Renal cortical epithelial cell (primary cell): ENCODE measurements around the gene PODNL1. TPM values are rescaled to one million over a fixed set of nuclear protein-coding genes. Genes with fewer than 3 reads are reported as not detected.
"Not testable (repeated sequence)": the region's sequence is repeated elsewhere in the genome, so short reads cannot be mapped to it uniquely, and the experiment has no call there.

ENCODE experiments used
- DNase-seq: peaks from one replicate; pipeline ENCODE4 v3.0.0-alpha.2; 2011; ENCODE audit warnings: low read depth
- total RNA-seq: library from RNA; depleted of rRNA; stranded (reverse); fragments of >200 nt; gene quantifications from 2 replicates; pipeline ENCODE4 v1.2.3, GENCODE V29; 2014

PODNL1 gene
- total RNA-seq, 1 donor from 2014 or later, result 0.89 TPM

- DNase-seq, result no peak
Observed at GRCh38 chr19:13972368-13973155, 34.3 kb upstream of the PODNL1 start.

GRCh38 chr19:13971868-13972267 is 33.7 kb upstream of the PODNL1 start:
- DNase-seq, result not testable (repeated sequence)

GRCh38 chr19:13969897-13970296 is 31.7 kb upstream of the PODNL1 start:
- no peak for DNase-seq

- DNase-seq, result no peak
Observed at GRCh38 chr19:13968999-13969398, 30.8 kb upstream of the PODNL1 start.

DNA sequence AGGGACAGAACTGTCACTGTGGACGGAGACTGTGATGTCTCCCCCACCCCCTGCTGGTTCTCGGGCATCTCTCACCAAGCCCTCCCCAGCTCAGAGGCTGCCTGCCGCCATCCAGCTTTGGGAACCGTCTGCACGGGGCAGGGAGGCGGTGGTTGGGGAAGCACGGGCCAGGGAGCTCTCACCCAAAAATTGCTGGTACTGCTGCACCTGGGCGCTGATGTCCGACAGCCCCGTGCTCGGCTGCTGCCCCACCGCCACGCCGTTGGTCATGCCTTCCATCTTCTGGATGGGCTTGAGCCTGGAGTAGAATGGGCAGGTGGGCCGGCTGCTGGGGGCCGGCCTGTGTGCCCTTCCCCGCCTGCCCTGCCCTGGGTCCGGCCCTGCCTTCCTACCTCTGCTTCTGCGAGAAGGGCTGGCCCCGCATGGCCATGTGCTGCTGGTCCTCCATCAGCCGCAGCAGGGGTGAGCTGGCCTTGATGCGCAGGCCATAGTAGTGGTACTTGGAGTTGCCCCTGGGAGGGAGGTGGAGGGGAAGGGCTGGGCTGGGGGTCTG is 30.2 kb upstream of the PODNL1 start:
- DNase-seq, result no peak

DNA sequence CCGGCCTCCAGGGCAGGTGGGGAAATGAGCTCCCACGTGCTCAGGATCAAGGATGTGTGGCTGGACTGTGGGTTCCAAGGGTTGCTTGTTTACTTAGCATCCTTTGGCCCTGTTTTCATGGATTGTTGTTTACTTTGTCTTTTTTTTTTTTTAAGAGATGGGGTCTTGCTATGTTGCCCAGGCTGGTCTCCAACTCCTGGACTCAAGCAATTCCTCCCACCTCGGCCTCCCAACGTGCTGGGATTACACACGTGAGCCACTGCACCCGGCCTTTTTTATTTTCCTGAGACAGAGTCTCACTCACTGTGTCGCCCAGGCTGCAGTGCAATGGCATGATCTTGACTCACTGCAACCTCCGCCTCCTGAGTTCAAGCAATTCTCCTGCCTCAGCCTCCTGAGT is 29.0 kb upstream of the PODNL1 start:
- not testable (repeated sequence) for DNase-seq

DNA sequence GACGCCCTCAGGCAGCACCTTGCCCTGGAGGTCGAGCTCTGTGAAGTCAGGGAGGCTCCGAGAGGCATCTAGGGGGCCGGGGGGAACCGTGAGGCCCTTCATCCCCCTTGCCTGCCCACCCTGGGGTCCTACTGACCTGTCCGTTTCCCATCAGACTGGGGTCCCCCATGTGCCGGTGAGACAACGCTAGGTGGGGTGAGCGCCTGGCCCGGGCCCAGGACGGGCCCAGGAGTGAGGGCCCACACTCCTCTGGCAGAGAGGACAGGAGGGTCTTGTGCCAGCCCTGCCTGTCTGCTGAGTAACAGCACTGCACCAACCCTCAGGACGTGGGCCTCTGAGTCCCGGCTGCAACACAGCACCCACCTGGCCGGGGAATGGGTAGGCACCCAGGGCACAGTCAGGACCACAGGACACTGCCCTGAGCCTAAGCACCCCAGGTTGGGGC is 28.5 kb upstream of the PODNL1 start:
- DNase-seq, result no peak

DNA sequence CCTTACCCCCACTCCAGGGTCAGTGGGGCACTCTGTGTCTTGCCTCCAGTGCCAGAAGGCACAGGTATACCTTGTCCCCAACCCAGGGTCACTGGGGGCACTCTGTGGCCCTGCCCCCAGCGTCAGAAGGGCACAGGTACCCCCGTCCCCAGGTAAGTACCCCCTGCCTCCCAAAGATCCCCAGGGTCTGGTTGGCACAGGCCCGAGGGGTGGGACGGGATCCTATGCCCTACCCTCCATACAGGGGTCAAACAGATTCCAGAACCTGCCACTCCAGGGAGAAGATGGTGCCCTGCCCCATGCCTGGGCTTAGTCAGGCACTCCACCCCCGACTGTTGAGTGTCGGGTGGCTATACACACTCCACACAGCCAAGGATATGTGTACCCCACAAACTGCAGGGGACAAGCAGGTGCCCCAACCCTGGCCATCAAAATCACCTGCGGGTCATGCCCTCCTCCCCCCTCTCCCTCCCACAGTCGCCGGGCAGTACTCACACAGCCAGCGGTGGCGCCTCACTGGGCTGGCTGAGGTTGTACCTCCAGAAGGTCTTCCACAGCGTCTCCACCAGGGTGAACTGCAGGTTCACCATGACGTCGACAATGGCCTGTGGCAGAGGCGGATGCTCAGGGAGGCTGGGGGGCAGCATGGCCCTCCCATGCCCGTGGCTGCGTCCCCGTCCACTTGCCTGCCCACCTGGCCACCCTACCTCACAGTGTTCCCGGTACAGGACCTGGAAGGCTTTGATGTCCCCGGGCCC is 27.9 kb upstream of the PODNL1 start:
- DNase-seq, result no peak

DNA sequence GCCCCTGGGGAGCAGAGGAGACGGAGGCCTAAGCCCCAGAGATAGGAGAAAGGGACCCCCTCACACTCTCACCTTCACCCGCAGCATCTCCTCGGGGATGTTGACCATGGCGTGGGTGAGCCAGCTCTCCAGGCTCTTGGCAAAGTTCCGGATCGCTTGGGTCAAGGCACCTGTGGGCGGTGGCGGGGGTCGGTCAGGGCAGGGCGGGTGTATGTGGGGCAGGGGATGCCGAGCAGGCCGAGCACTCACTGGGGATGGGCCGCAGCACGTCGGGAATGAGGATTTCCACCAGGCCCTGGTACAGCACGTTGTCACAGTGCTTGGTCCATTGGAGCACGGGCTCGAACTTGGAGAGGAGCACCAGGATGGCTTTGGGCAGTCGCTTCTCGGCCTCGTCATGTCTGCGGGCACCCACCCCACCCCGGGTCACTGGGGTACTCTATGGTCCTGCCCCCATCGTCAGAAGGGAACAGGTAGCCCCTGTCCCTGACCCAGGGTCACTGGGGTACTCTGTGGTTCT is 27.2 kb upstream of the PODNL1 start:
- no peak for DNase-seq

GRCh38 chr19:13964776-13965175 is 26.6 kb upstream of the PODNL1 start:
- DNase-seq, result no peak

GRCh38 chr19:13963603-13964105 is 25.4 kb upstream of the PODNL1 start:
- DNase-seq, result no peak

- no peak for DNase-seq
Observed at GRCh38 chr19:13962699-13963602, 24.7 kb upstream of the PODNL1 start.

DNA sequence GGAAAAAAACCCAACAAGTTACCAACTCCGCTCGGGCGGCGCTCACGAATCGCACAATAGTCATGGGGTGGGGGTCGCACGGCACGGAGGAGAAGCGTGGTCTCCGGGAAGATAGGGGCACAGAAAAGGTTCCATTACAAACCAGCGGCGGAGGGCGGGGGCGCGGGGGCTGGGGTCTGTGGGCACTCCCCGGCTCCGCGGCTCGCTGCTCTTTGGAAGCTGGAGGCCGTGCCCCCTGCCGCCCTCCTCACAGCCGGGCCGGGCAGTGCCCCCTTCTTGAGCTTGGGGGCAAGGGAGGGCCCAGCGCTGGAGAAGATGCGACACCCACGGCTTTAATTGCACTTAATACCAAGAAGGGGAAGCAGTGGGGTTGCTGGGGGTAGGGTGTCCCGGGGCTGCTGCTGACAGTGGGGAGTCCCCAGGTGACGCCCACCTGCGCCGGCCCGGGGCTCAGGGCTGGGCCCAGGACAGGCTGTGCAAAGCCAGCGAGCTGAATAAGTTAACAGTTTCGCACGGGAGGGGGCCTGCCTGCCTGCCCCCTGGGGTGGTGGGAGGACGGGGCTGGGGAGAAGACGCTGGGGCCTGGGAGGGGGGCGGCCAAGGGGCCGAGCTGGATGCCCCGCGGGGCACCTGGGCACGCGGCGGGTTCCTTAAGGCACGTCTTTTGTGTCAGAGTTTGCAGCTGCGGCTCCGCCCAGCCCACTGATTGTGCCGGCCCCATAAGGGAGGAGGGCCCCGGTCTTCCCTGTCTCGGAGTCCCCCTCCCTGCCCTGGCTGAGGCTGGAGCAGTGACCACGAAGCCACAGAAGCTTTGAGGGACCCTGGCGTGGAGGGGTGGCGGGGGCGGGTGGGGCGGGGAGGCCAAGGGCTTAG is 23.8 kb upstream of the PODNL1 start:
- DNase-seq, result no peak

- no peak for DNase-seq
Observed at GRCh38 chr19:13960863-13961784, 22.9 kb upstream of the PODNL1 start.

DNA sequence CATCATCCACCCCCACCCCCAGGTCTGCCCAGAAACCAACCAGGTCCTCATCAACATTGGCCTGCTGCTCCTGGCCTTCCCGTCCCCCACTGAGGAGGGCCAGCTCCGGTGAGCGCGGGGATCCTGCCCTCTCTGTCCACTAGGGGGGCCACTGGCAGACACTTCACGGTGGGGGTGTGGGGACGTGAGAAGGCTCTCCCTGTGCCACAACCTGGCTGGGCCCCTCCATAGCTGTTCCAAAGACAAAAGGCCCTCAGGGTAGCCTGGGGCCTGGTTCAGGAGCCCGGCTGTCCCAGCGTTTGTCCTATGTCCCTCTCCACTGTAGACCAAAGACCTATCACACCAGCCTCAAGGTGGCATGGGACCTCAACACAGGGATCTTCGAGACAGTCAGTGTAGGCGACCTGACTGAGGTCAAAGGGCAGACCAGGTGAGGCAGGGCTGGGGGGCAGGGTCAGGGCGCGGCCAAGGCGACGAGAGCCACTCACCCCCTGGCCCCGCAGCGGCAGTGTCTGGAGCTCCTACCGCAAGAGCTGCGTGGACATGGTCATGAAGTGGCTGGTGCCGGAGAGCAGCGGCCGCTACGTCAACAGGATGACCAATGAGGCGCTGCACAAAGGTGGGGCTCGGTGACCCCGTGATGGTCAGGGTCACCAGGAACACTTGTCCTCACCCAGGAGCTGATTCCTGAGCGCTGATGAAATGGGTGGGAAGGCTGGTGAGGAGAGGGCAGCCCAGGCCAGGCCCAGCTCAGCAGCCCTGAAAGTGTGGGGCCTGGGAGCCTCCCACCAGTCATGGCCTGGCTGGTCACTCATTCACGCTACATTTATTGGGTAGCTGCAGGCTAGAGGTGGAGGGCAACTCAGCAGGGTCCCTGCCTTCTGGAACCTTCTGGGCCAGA is 22.0 kb upstream of the PODNL1 start:
- DNase-seq, result no peak

- no peak for DNase-seq
Observed at GRCh38 chr19:13959141-13959961, 21.1 kb upstream of the PODNL1 start.

DNA sequence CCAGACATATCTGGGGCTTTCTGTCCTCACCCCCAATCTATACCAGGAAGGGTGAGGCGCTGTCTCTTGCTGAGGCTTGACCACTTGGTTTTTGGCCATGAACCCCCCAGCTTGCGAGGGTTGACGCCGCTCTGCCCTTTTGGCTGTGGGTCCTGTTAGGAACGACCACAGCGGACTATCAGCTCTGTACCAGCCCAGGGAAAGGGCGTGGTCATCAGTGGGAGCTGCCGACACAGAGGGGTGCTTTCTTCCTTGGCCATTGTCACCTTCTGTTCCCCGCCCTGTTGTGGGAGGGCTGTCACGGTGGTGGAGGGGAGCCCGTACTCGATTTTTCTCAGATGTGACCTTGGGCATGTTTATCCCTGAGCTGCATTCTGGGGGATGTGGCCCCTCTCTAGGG is 19.8 kb upstream of the PODNL1 start:
- no peak for DNase-seq
